Stimulated activated naive CD8-positive, alpha-beta T cell treated with anti-CD3 and anti-CD28 coated beads, Interleukin-15, Interleukin-2, amounts not matched to agents 100 U/mL and 50 U/mL, for 24 hours (primary cell): Measurements from ENCODE around the gene ORC4.
A peak's percentile ranks its signal among the peaks of the same experiment; 100 is the strongest.

Experiments
- ATAC-seq: fragments of 150-1000 bp; cut with Tn5 transposase; one replicate; pipeline ENCODE4 v1.10.0; 2021
- DNase-seq: peaks from one replicate; pipeline ENCODE4 v3.0.0; 2021

The ORC4 gene

DNA sequence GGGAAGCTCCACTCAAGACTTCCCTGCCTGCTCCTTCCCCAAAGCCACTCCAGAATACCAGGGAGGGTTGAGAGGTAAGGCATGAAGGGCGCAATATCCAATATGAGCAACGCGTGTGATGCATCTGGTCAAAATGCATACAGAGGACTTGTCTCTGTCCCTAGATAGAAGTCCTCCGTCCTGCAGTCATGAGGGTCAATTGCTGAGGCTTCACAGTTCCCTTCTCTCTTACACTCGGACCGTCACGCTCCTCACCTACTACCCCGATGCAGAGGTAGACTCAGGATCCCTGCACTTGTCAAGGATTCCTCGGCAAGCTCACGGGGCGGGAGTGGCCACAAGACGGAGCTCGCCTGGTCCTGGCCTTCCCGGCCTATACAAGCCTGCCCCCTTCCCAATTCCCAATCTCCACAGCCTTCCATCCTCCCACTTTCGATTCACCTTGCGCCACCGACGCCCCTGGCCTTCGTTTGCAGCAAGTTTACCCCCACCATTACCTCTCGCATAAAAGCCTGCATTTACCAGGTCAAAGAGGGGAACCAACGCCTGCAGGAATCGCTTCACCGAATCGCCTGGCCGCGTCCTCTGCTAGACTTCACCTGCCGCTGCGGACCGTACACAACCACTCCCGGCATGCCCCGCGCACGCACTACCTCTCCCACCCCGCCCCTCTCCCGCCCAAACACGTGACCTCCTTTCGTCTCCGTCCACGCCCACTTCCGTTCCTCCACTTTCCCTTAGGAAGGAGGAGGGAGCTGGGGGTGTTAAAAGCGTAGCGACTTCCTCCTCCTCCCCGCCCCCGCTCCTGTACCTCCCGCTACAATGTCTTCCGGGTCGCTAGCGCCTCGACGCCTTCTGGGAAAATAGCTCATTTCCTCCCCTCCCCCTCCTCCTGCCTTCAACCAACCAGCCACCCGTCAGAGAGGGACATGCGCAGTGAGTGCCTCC, at the start of gene ORC4:
TSS of gene ORC4 (minus strand) at position 627 of the 948 bp plus-strand sequence. CDS start 44,779 bp downstream, outside the sequence.
- peak; percentile 94 for ATAC-seq

DNA sequence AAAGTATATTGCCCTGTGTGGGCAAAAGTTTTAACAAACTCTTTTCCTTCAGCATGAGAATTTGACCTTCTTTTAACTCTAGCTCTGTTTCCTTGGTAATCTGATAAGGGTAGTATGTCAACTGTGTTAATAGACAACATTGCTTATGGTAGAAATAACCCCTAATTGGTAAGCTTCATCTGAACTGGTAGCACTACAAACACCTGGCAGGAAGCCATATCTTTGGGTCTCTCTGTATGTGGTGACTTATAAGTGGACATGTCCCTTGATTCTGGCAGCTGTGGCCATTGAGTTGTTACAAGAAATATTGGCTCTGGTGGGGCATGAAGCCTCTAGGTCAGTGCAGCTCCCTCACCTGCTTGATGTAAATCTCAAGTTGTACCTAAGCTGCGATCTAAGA, 47.3 kb upstream of the ORC4 start:
- DNase-seq, result no peak
- no peak for ATAC-seq

More for the DNA sequence above, at the start of gene ORC4:
- peak; percentile 94 for DNase-seq

DNA sequence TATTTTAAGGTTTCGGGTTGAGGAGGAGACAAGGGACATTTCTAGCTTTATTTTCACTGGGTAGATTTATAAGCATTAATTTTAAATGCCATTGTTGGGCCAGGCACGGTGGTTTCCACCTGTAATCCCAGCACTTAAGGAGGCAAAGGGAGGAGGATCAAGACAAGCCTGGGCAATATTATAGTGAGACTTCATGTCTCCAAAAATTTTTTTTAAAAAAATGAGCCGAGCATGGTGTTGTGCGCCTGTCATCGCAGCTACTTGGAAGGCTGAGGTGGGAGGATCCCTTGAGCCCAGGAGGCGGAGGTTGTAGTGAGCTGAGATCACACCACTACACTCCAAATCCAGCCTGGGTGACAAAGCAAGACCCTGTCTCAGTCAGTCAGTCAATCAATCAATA, 45.4 kb upstream of the ORC4 start:
- no peak for DNase-seq

DNA sequence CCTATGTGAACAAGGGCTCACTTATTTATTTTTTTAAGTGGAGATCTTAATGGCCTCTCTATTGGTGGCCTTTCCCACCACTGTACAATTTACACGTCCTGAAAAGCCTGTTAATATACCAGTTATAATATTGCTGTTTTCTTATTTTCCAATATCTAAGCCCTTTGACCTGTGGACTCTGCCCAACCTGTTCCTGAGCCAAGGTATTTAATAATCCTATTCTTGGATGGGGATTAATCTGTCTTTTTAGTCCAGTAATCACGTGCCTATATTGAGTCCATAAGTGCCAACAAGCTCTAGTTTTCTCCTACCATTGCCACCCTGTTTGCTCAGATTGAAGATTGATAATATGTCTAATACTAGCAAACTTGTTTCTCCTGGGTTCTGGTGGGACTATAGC, 43.1 kb upstream of the ORC4 start:
- DNase-seq (no peak), ATAC-seq (no peak)

More for the DNA sequence above, 45.4 kb upstream of the ORC4 start:
- no peak for ATAC-seq

- DNase-seq (no peak), ATAC-seq (no peak)
Measured at GRCh38 chr2:148058641-148059040, 38.1 kb upstream of the ORC4 start.

DNA sequence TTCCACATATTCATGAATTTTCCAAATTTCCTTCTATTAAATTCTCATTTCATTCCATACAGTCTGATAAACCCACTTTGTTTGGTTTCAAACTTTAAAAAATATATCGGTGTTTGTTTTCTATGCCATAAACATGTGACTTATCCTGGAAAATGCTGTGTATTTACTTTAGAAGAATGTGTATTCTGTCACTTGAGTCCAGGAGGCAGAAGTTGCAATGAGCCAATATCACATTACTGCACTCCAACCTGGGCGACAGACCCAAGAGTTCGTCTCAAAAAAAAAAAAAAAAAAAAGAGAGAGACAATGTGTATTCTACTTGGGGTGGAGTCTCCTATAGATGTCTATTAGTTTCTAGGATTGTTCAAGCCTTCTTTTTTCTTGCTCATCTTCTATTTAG, 32.1 kb upstream of the ORC4 start:
- no peak for ATAC-seq
- no peak for DNase-seq

GRCh38 chr2:148049284-148049683, 28.7 kb upstream of the ORC4 start:
- no peak for ATAC-seq
- DNase-seq, result no peak

DNA sequence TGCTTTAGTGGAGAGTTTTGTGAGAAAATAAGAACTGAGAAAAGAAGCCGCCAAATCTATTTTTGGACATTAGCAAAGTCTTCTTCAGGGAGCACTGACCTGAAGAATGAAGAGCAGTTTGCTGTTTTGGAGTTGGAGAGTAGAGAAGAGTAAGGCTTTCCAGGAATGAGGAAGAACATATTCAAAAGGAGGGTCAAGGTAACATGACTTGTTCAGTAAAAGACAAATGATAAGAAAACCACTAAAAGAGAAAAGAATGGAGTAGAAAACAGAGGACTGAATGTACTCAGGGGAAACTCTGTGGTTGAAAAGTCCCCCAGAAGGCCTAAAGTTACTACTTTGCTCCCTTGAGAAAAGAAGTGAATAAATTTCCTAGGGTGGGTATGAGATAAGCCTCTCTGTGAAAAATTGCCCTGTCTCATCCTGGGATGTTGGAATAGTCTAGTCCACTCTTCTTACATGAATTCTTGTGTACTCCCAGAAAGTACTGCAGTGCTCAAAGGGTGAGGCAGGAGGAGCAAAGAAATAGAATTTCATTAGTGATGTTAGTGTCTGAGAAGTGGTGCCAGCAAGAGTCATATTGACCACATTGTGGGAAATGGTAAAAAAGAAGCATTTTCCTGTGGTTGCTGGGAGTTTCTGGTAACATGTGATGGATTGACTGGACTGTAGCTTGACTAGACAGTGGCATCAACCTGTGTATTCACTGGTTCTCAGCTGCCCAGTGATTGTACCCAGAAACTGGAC, 28.1 kb upstream of the ORC4 start:
- DNase-seq (no peak), ATAC-seq (peak; percentile 77)

- no peak for ATAC-seq
- DNase-seq, result no peak
Measured at GRCh38 chr2:148046802-148047201, 26.3 kb upstream of the ORC4 start.

GRCh38 chr2:148044322-148044721, 23.8 kb upstream of the ORC4 start:
- ATAC-seq (no peak), DNase-seq (no peak)

- no peak for DNase-seq
- ATAC-seq, result no peak
Measured at GRCh38 chr2:148042219-148042618, 21.7 kb upstream of the ORC4 start.

DNA sequence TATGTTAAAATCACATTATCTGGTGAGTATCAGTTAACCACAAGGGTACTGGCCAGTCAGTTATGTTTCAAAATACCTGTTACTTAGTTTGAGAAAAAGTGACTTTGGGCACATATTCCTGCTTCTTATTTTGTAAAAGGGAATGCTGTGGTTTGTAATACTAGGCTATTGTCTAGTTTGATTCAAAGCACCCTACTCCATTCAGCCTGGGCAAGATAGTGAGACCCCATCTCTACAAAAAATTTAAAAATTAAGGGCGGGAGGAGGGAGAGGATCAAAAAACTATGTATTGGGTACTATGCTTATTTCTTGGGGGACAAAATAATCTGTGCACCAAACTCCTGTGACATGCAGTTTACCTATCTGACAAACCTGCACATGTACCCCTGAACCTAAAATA, 19.2 kb upstream of the ORC4 start:
- ATAC-seq (no peak), DNase-seq (no peak)

DNA sequence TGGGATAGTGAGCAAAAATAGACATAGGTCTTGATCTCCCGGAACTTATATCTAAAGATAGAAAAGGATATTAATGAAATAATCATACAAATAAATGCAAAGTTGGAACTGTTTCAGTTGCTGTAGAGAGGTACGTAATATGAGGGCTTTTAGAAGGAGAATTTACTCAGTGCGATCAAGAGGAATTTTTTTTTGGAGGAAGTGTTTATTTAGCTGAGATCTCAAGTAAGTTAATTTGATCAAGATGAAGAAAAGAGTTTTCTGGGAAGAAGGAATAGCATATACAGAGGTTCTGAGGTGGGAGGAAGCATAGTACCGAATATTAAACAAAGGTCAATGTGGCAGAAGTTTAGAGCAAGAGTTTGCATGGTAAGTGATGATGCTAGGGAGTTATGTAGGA, 11.7 kb upstream of the ORC4 start:
- ATAC-seq (no peak), DNase-seq (no peak)

DNA sequence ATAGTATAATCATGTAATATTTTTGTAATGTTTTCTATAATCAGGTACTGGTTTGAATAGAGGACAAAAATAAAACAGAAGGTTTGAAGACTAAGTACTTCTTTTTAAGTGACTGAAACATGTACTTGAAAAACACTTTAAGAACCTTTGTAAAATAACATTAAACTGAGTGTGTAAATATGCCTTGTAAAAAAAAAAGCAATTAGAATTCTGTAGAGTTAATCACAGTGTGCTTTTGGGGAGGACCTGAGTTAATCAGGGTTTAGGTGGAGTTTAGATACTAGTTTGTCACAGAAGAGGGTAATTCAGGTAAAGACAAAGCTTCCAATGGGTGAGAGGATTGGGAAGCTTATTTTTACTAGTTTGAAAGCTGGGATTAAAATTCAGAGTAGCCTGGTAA, 10.6 kb upstream of the ORC4 start:
- ATAC-seq (no peak), DNase-seq (no peak)

- DNase-seq (no peak), ATAC-seq (no peak)
Measured at GRCh38 chr2:148028781-148029180, 8.2 kb upstream of the ORC4 start.

DNA sequence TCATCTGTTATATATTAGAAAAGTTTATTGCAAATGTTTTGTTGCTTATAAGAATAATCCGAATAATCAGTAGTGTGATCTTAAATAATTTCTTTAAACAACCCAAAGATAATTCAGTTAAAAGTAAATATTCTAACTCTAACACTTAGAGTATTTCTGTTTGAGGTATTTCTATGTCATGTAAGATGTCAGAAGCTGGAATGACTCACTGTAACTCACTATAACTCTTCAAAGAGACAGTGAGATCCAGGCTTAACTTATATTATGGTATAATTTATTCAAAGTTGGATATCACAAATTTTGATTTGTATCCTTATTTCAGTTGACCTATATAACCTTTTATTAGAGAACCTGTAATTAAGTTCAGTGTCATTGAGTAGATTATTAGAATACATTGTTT, 7.3 kb upstream of the ORC4 start:
- DNase-seq (no peak), ATAC-seq (no peak)

GRCh38 chr2:148026573-148026972, 6.0 kb upstream of the ORC4 start:
- DNase-seq (no peak), ATAC-seq (no peak)

DNA sequence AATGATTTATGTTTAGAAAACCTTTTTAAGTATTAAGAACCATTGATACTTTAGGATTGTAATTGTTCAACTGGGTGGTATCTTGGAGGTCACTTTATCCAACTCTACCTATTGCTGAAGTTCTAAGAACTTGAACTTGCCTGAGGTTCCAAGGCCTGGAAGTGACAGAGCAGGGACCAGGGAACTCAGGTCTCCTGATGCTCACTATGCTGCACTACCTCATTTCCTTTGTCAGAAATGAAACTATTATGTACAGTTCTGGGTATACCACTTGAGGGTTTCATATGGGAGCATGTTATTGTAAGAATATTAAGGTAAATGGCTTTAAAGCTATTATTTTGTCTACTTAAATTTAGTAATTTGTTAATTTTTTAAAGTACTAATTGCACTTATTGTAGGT, 3.3 kb upstream of the ORC4 start:
- DNase-seq (no peak), ATAC-seq (no peak)

GRCh38 chr2:148022882-148023281, 2.3 kb upstream of the ORC4 start:
- DNase-seq (no peak), ATAC-seq (no peak)

GRCh38 chr2:148022351-148022750, 1.8 kb upstream of the ORC4 start:
- no peak for DNase-seq
- ATAC-seq, result no peak

- no peak for DNase-seq
- ATAC-seq, result no peak
Measured at GRCh38 chr2:148021886-148022285, 1.3 kb upstream of the ORC4 start.

- ATAC-seq (peak; percentile 34), DNase-seq (peak; percentile 50)
Measured at GRCh38 chr2:148021059-148021861, 723 bp upstream of the ORC4 start, which contains the start of gene MBD5. MBD5 (plus strand) TSS chr2:148021091.
